AG09319 (cell line): ENCODE data around the gene RIPOR2.

Experiments
- DNase-seq: peaks from one replicate; pipeline ENCODE4 v3.0.0-alpha.2; 2010; ENCODE audit warnings: low read depth; ENCODE audit errors: extremely low read depth
- TF ChIP-seq, protein P1 (sequence below): IDR thresholded peaks from 2 replicates; pipeline ENCODE4 v1.5.1; 2011; ENCODE audit warnings: low read depth, mild to moderate bottlenecking, inconsistent platforms, low read length, moderate library complexity

RIPOR2 gene

DNA sequence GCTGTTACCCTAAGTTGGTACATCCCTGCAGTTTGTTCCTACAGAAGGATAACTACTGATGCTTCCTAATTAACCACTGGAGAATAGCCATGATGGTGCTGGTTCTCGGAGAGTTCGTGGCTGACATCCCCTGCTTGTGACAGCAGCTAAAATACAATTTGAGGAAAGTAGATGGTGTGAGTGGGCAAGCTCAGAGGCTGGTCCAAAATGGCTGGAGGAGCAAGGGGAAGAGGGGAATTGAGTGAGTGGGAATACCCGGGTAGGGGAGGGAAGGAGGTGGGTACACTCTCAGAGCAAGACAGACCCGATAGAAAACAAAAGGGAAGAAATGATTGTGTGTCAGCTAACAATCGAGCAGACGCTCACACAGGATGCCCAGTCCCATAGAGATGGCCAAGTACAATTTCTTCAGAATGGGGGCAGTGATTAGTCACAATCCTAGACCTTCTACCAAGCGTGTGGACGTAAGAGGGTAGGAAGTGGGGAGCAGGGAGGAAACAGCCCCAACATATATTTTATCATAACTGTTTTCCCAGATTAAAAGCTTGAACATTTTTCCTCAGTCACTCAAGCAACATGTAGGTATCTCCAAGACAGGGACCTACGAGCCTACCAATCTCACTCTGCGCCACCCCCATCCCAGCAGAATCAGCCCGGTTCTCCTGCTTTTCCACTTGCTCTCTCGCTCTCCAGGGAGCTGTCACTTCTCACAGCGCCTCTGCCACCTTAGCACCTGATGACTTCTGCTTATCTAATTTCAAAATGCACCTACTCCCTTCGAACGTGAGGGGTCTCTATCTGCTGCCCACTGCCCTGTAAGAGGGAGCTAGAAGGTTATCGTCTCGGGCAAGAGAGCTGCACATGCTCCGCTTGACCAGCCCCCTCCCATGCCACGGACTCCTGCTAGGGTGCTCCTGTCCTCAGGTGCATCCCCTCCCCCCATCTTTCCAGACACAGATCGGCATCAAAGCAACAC is 26.2 kb downstream of the RIPOR2 start:
- DNase-seq, result no peak
- TF ChIP-seq, protein P1, sequence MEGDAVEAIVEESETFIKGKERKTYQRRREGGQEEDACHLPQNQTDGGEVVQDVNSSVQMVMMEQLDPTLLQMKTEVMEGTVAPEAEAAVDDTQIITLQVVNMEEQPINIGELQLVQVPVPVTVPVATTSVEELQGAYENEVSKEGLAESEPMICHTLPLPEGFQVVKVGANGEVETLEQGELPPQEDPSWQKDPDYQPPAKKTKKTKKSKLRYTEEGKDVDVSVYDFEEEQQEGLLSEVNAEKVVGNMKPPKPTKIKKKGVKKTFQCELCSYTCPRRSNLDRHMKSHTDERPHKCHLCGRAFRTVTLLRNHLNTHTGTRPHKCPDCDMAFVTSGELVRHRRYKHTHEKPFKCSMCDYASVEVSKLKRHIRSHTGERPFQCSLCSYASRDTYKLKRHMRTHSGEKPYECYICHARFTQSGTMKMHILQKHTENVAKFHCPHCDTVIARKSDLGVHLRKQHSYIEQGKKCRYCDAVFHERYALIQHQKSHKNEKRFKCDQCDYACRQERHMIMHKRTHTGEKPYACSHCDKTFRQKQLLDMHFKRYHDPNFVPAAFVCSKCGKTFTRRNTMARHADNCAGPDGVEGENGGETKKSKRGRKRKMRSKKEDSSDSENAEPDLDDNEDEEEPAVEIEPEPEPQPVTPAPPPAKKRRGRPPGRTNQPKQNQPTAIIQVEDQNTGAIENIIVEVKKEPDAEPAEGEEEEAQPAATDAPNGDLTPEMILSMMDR, result no peak

DNA sequence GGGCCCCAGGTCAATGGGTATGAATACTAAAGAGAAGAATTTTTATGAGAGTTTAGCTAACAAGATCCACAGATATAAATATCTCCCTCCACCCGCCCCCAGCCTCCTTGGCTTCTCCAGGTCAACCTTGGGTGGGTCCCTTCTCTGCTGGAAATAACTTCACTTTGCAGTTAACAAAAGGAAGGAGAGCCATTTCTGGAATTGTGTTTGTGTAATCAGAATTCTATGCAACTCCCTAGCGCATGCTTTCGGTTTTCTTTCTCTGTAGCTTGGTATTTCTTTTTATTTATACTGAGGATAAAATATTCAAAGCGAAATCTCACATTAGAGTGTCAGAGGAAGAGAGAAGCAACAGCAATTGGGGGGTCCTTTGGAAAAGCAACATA is 27.1 kb downstream of the RIPOR2 start:
- no peak for DNase-seq
- TF ChIP-seq, protein P1, result no peak

DNA sequence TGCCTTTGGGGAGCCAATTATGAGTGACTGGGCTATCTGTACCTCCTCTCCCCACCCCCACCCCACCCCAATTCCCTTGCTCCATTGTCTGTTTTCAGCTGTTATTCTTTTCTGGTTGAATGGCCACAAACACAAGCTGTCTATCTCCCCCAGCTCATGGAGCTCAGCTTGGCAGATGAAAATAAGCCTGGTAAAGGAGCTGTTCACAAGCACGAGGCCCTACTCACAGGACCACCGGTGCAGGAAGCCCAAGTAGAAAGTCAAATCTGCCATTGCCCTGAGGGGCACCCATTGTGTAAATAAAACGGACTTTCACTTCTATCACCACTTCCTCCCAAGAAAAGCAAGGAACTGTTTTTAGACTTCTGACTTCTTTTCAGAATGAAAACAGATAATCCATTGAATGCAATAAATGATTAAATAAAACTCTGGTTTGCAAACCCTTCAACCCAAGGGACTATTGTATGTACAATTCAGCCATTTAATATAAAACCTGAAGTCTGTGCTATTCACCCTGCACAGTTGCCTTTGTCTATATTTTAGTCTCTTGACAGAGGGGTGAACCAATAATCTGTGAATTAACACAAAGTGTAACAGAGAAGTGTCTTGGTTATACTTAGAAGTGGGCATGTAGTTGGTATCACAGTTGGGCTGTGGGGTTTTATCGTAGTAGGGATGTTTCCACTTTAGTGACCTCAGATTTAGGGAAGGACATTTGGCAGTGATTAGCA is 27.7 kb downstream of the RIPOR2 start:
- TF ChIP-seq, protein P1, result no peak
- no peak for DNase-seq

DNA sequence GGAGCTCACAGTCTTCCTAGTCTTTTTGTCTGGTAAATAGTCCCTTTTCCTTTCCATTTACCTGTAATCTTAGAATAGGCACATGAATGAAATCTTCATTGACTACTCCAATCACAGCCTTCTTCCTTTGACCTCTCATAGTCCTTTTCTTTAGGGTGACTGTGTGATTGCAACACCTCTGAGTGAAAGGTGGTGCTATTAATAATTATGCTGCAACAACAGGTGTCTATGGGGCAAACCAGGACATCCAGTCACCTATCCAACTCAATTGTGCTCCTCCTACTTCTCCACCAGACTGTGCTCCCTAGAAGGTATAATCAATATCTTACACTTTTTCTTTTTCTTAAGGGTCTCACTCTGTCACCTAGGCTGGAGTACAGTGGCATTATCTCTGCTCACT is 29.4 kb downstream of the RIPOR2 start:
- no peak for DNase-seq
- TF ChIP-seq, protein P1, result no peak

DNA sequence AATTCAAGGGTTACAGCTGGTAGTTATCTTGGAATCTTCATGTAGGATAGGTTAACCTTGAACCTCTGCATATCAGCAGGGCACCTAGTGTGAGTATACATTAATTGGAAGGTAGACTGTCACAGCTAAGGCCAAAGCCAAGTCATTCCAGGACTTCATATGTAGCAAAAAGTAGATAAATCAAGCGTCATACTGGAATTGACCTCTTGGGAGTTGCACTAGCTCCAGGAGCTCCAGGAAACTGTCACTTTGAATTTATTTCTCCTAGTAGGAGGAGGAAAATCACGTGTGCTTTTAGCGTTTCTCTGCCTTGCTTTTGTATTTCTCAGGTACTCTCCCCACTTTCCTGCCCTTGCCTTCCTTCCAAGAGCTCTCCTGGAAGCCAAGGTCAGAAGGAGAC is 30.3 kb downstream of the RIPOR2 start:
- TF ChIP-seq, protein P1, result no peak
- no peak for DNase-seq

DNA sequence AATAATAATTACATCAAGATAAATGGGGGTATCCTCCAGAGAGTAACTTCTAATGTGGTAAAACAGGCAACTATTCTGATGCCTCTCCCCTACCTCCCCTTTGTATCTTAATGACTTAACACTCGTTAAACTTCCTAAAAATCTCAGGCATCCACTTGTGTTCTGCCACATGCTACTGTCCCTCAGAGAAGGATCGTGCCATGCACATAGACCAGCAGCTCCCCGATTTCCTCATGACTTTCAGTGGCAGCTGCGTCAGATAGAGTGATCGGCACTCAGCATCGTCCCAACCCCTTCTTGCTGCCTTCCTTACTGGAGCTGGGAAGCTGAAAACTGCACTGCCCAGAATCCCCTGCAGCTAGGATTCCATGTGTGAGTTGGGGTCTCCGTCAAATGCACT is 32.1 kb downstream of the RIPOR2 start:
- TF ChIP-seq, protein P1, result no peak
- DNase-seq, result no peak

DNA sequence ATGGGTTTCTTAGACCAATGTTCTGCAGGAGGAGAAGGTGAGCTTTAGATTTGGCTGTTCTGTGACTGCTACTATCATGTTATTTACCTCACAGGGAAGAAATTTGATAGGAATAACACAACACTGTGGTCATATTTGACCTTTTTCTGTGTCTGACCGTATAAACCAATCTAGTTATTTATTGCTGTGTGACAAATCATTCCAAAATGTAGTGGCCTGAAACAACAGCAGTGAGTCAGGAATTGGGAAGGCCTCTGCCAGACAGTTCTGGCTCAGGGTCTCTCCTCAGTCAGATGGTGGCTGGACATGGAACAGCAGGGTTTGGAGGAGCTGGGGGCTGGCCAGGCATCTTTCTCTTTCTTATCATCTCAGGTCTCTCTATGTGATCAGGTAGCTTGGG is 33.0 kb downstream of the RIPOR2 start:
- TF ChIP-seq, protein P1, result no peak
- no peak for DNase-seq
